Fibroblast of skin of left quadriceps (primary cell): ENCODE results near the gene SCN10A.
A peak's percentile ranks its signal among the peaks of the same experiment; 100 is the strongest.

Experiments
- DNase-seq, 2 experiments: peaks; one replicate each; pipeline ENCODE4 v3.0.0-alpha.2; 2013; ENCODE audit warnings: low read depth in 2 of 2

SCN10A gene

DNA sequence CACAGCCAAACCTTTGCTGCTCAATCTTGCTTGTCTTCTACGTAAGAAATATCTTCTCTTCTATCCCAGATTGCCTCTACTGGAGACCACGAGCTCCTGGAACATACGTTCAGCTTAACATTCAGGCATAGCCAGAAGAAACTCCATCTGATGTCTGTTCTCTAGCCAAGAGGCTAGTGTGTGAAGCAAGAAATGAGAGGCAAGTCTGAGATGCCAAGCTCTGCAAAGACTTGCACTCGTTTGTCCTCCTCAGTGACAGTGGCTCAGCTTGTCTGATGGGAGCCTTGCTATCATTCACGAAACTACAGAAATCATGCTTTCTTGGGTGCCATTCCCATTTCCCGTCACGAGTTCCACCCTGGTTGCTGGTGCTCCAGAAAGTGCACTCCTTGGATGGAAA, at the start of gene SCN10A:
Gene SCN10A, minus strand, starts transcription at position 192 of the 400 bp plus-strand sequence. CDS start 22,207 bp downstream, outside the sequence.
- DNase-seq = no peak

DNA sequence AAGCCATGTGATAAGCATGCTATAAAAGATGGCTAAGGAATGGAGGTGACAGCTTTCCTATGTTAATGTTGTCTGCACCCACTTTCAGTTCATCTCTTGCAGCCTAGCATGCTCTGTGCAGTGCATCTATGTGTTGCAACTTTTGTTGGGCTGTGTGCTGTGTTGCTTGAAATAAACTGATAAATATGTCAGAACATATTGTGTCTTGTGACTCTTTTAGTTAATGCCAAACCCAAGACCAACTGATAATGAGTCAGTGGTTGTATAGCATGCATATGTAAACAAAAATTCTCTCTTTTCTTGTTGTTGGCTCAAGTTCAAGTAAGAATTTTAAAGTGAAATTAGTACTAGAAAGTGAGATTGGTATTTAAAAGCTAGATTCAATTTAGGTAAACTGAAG, 37.0 kb upstream of the SCN10A start:
- no peak for DNase-seq

DNA sequence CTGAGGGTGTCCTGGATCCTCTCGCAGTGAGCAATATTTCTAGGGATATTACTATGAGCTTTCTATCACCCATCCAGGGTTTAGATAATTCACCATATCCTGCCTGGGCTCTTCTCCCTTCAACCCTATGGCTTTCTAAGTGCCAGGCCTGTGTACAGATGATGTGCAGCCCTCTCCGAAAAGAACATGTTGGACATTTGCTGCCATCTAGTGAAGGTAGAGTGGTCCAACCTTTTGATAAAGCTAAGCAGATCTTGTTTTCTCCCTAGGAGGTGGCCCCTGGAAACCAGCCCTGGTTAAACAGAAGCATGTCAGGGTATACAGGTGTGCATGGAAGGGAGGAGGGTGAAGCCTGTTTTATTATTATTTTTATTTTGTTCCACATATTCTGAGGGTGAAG, 27.9 kb upstream of the SCN10A start:
- DNase-seq = peak; percentile 22 to 27

DNA sequence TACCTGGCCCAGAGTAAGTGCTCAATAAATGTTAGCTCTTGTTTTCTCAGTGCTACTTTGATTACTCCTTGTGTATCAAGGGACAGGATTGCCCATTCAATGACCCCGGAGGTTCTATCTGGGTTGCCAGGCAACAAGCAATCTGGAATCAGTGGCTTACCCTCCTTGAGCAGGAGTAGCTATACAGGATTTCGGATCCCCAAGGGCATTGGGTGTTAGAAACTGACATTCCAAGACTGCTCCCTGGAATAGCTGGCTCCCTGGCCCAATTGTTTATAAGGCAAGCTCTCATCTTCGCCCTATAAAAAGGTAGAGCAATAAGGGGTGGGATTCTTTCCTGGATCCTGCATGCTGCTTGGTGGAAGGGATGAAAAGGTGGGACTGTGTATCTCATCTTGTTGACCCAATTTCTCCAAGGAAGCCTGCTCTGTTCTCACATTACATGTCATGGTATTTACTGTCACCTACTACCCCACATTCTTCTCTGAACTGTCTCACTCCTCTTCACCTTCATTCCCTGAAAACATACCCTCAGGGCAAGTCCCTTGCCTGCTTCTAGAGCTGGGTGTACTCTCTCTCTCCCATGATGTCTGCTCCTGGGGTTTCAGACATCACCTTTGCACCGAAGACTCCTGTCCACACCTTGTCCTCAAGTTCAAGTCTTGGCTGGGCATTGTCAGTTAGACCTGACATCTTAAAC, 26.4 kb upstream of the SCN10A start:
- no peak for DNase-seq

DNA sequence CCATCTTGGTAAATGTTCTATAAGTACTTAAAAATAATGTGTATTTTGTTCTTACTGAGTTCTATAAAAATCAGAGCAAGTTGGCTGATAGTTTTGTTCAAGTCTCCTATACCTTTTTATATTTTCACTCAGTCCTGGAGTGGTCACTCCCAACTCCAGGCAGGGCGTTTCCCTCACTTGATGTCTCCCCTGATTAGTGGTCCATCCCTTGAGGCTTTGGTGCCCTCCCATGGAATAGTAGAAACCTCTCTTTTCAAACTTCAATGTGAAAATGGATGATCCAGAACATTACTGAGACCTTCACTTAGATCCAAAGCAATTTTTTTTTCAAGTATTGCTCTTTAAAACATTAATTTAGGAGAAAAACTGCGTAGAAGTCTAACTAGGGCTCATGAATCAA, 25.0 kb upstream of the SCN10A start:
- no peak for DNase-seq

DNA sequence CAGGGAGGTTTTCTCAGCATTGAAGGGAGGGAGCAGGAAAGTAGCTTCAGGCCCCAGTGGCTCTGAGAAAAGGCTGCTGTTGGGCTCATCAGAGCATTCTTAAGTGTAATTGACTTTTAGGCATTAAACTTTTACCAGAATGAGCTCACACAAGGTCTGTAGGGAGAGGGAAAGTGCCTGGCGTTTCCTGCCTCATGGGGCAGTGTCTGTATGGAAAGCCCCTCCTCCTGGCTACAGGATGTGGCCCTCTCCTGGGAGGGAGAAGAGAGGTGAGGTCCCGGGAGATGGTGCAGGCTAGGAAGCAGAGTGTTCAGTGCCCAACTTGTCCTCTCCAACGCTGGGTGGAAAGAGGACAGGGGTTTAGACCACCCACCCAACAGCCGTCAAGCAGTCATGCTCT, 21.3 kb upstream of the SCN10A start:
- DNase-seq = no peak

DNA sequence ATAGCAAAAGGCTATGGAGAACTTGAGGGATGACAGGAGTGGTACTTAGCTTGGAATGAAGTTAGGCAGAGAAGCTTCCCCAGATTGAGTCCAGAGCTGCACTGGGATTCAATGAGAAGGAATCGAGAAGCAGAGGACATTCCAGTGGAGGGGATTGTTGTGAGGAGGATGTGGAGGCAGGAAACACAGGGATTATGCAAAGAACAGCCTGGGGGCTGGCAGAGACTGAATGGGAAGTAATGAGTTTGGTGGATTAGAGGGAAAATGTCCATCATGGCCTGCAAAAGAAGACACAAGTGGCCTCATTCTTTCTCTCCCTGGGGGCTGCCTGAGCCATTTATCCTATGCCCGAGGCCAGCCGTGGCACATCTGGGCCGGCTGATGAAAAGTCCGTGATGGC, 20.5 kb upstream of the SCN10A start:
- DNase-seq = no peak

DNA sequence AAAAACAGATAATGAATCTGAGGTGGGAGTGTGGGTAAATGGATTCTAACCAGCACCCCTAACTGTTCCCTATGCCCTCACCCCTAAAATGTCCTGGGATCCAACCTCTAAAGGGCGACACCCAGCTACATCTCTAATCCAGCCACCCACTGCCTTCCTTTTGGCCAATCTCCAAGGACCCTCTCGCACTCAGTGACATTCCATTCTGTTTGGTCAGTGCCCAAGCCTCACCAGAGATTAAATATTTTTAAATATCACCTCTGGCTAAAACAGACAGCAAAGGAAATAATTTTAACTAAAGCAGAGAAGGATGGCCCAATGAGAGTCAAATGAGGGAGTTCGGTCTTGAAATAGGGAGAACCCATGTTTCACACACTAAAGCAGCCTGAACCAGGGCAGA, 19.9 kb upstream of the SCN10A start:
- DNase-seq = no peak

DNA sequence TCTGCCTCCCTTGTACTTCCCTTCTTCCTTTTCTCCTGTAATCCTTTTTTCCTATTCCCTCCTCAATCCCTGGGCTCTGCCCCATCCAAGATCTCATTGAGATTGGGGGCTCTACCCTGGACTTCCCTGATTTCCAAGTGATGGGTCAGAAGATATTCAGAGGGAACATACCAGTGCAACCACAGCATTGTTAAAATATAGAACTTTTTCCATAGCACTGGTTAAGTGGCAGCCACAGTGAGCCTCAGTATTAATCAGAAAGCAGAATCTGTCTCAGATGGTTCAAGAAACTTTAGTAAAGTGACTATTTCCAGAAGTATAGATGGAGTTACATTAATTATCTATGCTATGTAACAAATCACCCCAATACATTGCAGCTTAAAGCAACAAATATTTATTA, 18.7 kb upstream of the SCN10A start:
- DNase-seq = no peak

DNA sequence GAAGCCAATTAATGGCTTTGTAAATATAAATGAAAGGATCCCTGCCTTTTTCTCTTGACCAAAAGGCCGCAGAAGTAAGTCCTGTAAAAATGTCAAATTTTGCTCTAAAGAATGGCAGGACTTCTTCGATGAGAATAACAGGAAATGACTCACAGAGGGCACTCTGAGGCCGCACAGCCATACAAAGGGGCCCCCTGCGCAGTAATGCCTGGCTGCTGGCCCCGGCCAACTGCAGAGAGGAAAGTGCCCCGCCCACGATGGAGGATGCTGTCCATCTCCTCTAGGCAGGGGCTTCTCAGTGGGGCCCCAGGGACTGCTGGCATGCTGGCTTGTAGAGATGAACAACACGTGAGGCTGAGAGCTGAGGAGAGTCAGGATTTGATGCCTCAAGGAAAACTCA, 18.1 kb upstream of the SCN10A start:
- peak; percentile 62 to 65 for DNase-seq

DNA sequence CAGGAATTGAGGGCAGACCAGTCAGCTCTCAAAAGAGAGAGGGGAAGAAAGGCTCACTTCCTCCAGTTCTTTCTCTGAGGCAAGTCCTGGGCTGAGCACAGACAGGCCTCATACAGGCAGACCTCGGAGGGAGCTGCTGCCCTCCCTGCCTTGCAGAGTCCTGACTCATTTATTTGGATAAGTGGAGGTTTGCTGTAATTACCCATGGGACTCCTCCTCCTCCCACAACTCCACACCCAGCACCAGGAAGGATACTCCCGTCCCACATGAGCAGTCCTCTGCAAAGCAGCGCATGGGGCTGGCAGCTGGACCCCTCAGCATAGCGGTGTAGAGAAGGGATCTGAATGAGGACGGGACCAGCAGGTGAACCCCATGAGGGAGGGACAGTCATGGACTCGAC, 13.4 kb upstream of the SCN10A start:
- DNase-seq = peak; percentile 54 to 64

DNA sequence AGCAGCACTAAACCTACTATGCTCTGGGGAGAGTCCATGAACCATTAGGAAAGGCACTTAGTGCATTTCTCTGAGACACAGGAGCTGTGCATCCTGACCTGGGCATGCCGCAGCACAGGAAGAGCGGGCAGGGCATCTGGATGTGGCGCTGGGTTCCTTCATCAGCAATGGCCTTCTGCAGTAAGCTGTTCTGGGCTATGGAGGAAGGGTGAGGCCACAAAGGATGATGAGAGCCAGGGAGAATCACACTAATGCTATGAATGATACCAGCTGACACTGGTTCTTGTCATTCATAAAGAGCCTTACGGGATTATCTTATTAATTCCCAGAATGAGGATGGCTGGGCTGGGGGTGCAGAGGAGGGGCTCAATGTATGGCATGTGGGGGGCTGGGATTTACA, 12.7 kb upstream of the SCN10A start:
- no peak for DNase-seq

DNA sequence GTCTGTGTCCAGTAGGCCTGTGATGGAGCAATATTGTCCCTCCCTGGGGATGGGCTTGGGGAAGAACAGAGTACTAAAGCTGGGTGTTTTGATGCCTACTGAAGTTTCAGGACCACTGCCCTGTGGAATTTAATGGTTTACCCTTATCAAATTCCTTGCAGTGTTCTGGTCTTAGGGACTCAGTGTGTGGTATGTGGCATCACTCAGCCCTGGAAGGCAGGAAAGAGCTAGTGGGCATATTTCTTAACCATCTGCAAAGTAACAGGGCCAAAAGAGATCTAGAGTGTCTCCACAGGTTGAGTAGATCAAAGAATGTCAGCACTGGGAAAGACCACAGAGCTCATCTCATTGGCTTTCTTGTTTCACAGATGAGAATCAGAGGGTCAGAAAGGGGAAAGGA, 11.8 kb upstream of the SCN10A start:
- no peak for DNase-seq

DNA sequence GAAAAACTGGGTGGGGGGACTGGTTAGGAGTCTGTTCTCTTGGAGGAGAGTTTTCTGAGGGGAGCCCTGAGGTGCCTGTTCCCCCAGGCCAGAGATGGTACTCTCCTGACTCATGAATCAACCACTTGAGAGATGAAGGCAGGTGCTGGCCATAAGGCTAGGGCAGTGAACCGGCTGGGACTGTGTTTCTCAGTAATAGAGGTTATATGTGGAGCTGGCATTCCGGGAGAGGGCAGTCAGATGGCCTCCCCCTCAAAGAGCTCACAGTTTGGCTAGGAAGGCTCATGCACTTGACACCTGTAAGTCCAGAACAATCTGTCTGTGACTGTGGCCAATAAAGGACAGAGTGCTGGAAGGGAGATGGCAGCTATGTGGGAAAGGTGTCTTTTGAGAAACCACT, 10.0 kb upstream of the SCN10A start:
- no peak for DNase-seq

DNA sequence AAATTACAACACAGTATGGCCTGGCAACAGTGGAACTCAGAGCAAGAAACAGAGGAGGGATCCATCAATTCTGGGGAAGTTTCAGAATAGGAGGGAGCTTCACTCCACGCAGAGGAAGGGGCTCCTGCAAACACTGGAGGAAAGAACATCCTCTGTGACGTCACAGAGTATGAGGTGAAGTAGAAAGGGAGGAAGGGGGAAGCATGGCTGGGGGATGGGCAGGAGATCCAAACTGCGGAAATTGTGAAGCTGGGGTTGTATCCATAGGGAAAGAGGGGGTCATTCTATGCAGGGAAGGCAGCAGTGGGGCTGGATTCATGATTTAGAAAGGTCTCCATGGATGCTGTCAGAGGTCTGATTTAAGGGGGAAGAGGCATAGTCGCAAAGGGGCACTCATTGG, 8.3 kb upstream of the SCN10A start:
- no peak for DNase-seq

DNA sequence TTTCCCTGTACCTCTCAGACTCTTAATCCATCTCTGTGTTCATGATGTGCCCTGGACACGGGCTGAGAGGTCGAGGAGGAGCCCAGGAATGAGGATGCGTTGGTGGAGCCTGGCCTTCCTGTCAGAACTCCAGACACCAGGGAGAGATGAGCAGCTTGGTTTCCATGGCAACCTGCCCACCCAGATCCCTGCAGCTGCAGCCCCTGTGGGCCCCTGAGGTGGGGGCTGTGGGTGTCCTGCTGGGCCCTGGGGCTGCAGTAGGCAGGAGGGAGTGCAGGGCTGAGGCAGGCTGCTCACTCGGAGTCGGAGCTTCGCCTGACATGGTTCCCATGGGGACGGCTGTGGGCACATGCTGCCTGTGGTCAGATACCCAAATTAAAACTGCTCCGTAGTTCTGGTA, 7.7 kb upstream of the SCN10A start:
- DNase-seq = no peak

DNA sequence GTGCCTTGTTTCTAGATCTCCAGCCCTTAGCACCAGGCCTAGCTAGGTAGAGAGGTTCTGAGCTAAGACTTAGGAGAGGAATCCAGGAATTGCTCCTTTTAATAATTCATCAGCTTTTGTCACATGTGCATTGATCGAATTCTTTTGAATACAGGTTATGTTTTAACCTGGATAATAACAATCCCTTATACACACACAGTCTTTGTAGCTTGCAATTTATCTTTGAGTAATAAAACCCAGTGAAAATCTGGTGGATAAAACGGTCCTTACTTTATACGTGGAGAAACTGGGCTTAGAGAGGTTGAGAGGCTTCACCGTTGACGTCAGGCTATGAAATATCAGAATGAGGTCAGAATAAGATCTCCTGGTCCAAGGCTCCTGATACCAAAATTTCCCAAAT, 7.2 kb upstream of the SCN10A start:
- DNase-seq = no peak

DNA sequence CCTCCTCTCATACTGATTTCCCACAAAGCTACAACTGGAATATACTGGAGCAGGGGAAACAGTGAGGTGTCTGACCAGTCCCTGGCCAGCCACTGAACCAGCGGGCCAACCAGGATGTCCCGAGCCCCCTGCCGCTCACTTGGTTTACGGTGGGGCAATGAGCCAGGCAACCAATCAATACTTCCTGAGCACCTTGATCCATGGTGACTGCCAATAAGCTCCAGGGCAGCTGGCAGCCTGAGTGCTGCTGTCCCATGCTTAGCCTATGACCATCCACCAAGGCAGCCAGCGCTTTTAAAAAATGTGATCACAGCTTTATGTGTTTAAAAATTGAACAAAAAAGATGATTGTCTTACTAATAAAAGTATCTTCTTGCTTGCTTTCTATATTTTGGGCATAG, 4.2 kb downstream of the SCN10A start:
- no peak for DNase-seq

DNA sequence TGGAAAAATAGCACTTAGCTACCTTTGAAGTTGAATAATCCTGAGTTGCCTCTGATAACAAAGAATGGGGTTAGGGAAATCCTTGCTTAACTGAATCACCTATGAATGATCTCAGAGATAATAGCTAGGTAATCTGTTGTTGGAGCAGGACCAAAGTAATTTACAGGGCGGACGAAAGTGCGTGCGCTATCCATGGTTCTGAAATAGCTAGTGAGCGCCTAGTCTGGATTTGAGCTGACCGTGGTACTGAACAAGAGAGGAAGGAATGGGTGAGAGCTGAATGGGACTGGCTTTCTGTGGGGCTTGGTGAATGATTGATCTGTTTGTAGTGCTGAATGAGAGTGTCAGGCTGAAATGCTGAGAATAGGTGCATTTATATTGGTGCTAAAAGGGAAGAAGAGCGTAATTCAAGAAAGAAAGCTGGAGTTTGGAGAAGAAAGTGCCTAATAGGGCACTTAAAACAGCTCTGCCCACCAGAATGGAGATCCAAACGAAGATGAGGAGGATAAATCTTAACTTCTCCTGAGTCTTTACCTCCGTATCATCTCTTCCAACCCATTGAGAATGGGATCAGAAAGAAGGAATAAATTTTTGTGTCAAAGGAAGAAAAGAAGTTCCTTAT, 10.1 kb downstream of the SCN10A start:
- DNase-seq = peak; percentile 38 to 45

DNA sequence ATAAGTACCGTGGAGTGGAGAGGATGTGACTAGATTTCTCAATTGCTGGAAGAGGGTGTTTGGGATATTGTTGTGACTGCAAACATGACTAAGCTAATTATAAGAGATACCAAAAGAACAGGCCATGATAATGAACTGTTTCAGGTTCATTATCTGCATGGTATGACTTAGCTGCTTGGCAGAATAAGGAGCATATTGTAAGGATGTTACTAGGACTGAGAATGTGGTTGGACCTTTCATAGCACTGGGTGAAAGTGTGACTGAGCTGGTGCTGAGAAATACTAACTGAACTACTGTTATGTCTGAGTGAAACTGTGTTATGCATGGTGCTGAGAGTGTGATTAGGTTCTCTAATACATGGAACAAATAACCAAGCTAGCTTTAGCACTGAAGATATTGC, 11.0 kb downstream of the SCN10A start:
- DNase-seq = no peak

DNA sequence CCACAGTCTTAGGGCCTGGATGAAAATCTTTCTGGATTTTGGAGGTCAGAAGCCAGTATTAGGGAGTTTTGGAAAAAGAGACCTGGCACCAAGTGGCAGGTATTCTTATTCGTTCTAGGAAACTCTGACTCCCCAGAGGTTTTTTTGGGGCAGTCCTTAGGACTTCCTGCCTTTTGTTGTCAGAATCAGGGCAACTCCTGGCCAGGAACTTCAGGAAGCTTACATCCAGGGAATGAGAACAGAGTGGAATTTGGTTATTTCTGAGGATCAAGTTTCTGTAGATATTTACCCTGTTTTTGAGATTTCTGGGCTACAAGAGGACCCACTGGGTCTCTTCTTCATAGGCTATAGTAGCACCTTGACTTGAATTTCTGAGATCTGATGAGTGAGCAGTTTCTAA, 15.5 kb downstream of the SCN10A start:
- DNase-seq = no peak

DNA sequence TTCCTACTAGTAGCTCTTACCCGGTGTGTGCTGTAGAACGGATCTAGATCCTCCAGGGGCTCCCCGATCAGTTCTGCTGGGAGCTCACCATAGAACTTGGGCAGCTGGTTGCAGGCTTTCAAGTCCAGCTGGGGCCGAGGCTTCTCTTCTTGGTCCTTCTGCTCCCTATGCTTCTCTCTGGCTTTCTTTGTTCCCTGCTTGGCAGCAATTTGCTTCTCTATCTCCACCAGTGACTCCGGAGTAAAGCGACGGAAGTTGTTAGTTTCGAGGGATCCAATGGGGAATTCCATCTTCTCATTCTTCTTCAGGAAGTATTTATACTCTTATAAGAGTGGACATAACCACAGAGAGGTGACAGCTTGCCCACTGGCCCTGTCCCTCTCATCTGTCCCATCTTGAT, 22.3 kb downstream of the SCN10A start:
- no peak for DNase-seq

DNA sequence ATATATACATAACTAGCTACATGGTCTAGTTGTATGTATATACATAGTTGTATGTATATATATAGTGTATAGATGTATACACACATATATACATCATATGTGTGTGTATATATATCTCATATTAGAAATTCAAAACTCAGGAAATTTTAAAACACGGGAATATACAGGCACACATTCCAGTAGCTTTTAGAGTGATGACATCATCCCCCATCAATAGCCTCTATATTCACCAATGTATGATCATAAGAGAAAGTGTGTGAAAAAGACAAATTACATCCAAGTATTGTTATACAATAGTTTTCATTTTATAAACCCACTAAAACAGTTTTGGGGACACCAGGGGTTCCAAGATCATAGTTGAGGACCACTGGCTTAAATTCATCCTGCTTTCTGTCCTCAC, 23.0 kb downstream of the SCN10A start:
- no peak for DNase-seq

DNA sequence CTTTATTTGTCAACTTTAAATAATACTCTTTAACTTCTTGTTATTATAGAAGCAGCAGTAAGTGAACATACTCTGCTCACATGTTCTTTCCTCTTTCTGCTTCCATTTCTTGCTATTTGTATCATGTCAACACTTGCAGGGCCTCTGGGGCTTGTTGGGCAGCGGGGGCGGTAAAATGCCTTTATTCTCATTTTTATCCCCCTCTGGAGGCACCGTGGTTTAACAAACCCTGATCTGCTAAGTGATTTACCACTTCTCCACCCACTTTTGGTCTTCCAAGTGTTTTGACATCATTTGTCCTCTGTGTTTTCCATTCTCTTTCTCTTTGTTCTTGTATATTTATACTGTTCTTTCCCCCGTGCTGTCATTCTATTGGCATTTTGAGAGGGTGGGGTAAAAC, 33.9 kb downstream of the SCN10A start:
- no peak for DNase-seq
